WTC11 (cell line): ENCODE data around the gene ZNF608. TPM values are rescaled to one million over a fixed set of nuclear protein-coding genes. Genes with fewer than 3 reads are reported as not detected.

Experiments
- ATAC-seq: fragments of 200-7000 bp; cut with Tn5 transposase; 2 replicates; pipeline ENCODE4 v1.10.0; 2021; ENCODE audit warnings: mild to moderate bottlenecking, moderate library complexity
- CTCF ChIA-PET: fragments of 300-600 bp; sonication (Branson Sonifier 250); formaldehyde crosslinking; loops from one replicate; lab custom pipeline; 2021; ENCODE audit warnings: antibody characterized with exemption; lab: Charles Lee
- POLR2A ChIA-PET: fragments of 350-600 bp; sonication (Branson Sonifier 250); formaldehyde crosslinking; loops from one replicate; lab custom pipeline; 2021; ENCODE audit warnings: antibody characterized with exemption; lab: Charles Lee
- DNase-seq: peaks from one replicate; pipeline ENCODE4 v3.0.0; 2021; ENCODE audit warnings: low spot score
- H3K27ac Mint-ChIP-seq: 2 replicates; pipeline ENCODE4 v1.8.0; 2021; ENCODE audit warnings: mixed read lengths
- H3K27me3 Mint-ChIP-seq: 2 replicates; pipeline ENCODE4 v1.8.0; 2021; ENCODE audit warnings: low read depth, mild to moderate bottlenecking, moderate library complexity, mixed read lengths
- H3K36me3 Mint-ChIP-seq: 2 replicates; pipeline ENCODE4 v1.8.0; 2021; ENCODE audit warnings: mixed read lengths
- H3K4me1 Mint-ChIP-seq: 2 replicates; pipeline ENCODE4 v1.8.0; 2022; ENCODE audit warnings: mixed read lengths
- H3K4me3 Mint-ChIP-seq: 2 replicates; pipeline ENCODE4 v1.8.0; 2021; ENCODE audit warnings: mild to moderate bottlenecking, moderate library complexity, mixed read lengths
- H3K9me3 Mint-ChIP-seq: 2 replicates; pipeline ENCODE4 v1.8.0; 2021; ENCODE audit warnings: mixed read lengths
- FOXK1 ChIP-seq: sonication (generic); formaldehyde crosslinking; IDR thresholded peaks from 2 replicates; pipeline ENCODE4 v1.8.0; 2022; ENCODE audit warnings: mild to moderate bottlenecking, moderate library complexity, missing genetic modification reagents
- JUN ChIP-seq: sonication (generic); formaldehyde crosslinking; IDR thresholded peaks from 2 replicates; pipeline ENCODE4 v1.8.0; 2023; ENCODE audit warnings: mild to moderate bottlenecking, missing genetic modification reagents
- TP53 ChIP-seq: sonication (generic); formaldehyde crosslinking; IDR thresholded peaks from 2 replicates; pipeline ENCODE4 v1.8.1; 2023; ENCODE audit warnings: mild to moderate bottlenecking, missing genetic modification reagents
- ZNF317 ChIP-seq: sonication (generic); formaldehyde crosslinking; IDR thresholded peaks from 2 replicates; pipeline ENCODE4 v1.8.1; 2023; ENCODE audit warnings: low read depth, mild to moderate bottlenecking, moderate library complexity, missing genetic modification reagents, borderline replicate concordance
- total RNA-seq: library from RNA; stranded (reverse); gene quantifications from 3 replicates; pipeline ENCODE4 v1.2.3, GENCODE V29; 2021
- TF ChIP-seq, protein P1 (sequence below): sonication (generic); formaldehyde crosslinking; IDR thresholded peaks from 2 replicates; pipeline ENCODE4 v1.8.0; 2022; ENCODE audit warnings: mild to moderate bottlenecking, missing genetic modification reagents
- TF ChIP-seq, protein P2 (sequence below): sonication (generic); formaldehyde crosslinking; IDR thresholded peaks from 2 replicates; pipeline ENCODE4 v1.8.1; 2022; ENCODE audit warnings: low read depth, mild to moderate bottlenecking, moderate library complexity, missing genetic modification reagents, borderline replicate concordance
- TF ChIP-seq, protein P3 (sequence below): sonication (generic); formaldehyde crosslinking; conservative IDR thresholded peaks from 2 replicates; pipeline ENCODE4 v1.8.1; 2022; ENCODE audit warnings: mild to moderate bottlenecking, missing genetic modification reagents
- TF ChIP-seq, protein P4 (sequence below): fragments of 250-450 bp; sonication (Bioruptor Pico); IDR thresholded peaks from 2 replicates; pipeline ENCODE4 v1.9.0; 2021; ENCODE audit warnings: mild to moderate bottlenecking
- TF ChIP-seq, protein P5 (sequence below): sonication (generic); formaldehyde crosslinking; IDR thresholded peaks from 2 replicates; pipeline ENCODE4 v1.8.1; 2023; ENCODE audit warnings: mild to moderate bottlenecking, moderate library complexity, missing genetic modification reagents
- TF ChIP-seq, protein P6 (sequence below): fragments of 250-450 bp; sonication (Bioruptor Pico); IDR thresholded peaks from 2 replicates; pipeline ENCODE4 v1.9.0; 2021; ENCODE audit warnings: mild to moderate bottlenecking, borderline replicate concordance
- TF ChIP-seq, protein P7 (sequence below): sonication (generic); formaldehyde crosslinking; IDR thresholded peaks from 2 replicates; pipeline ENCODE4 v1.8.1; 2023; ENCODE audit warnings: mild to moderate bottlenecking, missing genetic modification reagents, moderate library complexity
- TF ChIP-seq, protein P8 (sequence below): fragments of 250-450 bp; sonication (Bioruptor Pico); conservative IDR thresholded peaks from 2 replicates; pipeline ENCODE4 v1.9.0; 2021; ENCODE audit warnings: mild to moderate bottlenecking

Gene ZNF608
- total RNA-seq, 1 experiment from 2014 or later: 40.6 TPM

DNA sequence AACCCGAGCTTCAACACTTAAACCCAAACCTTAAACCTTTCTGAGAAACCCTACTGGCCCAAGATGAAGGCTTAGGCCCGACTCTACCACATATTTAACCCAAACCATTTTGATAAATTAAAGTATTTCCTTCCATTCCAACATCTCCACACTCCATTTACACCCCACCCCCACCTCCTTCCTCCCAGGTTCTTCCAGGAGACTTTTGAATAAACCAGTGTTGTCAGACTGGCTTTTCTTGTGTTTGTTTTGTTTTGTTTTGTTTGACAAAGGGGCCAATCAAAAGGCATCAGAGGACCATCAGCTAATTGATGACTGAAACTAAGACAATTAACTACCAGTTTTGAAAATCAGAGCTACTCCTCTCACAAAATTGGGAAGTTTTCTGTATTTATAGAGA is 4.6 kb upstream of the ZNF608 start:
- TF ChIP-seq, protein P1, sequence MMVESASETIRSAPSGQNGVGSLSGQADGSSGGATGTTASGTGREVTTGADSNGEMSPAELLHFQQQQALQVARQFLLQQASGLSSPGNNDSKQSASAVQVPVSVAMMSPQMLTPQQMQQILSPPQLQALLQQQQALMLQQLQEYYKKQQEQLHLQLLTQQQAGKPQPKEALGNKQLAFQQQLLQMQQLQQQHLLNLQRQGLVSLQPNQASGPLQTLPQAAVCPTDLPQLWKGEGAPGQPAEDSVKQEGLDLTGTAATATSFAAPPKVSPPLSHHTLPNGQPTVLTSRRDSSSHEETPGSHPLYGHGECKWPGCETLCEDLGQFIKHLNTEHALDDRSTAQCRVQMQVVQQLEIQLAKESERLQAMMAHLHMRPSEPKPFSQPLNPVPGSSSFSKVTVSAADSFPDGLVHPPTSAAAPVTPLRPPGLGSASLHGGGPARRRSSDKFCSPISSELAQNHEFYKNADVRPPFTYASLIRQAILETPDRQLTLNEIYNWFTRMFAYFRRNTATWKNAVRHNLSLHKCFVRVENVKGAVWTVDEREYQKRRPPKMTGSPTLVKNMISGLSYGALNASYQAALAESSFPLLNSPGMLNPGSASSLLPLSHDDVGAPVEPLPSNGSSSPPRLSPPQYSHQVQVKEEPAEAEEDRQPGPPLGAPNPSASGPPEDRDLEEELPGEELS (CRISPR knock-in tag): peak; percentile 99
- TF ChIP-seq, protein P2, sequence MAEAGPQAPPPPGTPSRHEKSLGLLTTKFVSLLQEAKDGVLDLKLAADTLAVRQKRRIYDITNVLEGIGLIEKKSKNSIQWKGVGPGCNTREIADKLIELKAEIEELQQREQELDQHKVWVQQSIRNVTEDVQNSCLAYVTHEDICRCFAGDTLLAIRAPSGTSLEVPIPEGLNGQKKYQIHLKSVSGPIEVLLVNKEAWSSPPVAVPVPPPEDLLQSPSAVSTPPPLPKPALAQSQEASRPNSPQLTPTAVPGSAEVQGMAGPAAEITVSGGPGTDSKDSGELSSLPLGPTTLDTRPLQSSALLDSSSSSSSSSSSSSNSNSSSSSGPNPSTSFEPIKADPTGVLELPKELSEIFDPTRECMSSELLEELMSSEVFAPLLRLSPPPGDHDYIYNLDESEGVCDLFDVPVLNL (CRISPR knock-in tag): no peak
- TF ChIP-seq, protein P3, sequence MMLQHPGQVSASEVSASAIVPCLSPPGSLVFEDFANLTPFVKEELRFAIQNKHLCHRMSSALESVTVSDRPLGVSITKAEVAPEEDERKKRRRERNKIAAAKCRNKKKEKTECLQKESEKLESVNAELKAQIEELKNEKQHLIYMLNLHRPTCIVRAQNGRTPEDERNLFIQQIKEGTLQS: no peak
- TF ChIP-seq FOXK1: 0 out of 2 replicates have a peak, but pooled peaks have one; percentile 32
- TF ChIP-seq, protein P4, sequence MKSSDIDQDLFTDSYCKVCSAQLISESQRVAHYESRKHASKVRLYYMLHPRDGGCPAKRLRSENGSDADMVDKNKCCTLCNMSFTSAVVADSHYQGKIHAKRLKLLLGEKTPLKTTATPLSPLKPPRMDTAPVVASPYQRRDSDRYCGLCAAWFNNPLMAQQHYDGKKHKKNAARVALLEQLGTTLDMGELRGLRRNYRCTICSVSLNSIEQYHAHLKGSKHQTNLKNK (CRISPR knock-in tag): 0 out of 2 replicates have a peak, but pooled peaks have one; percentile 58
- TF ChIP-seq, protein P5, sequence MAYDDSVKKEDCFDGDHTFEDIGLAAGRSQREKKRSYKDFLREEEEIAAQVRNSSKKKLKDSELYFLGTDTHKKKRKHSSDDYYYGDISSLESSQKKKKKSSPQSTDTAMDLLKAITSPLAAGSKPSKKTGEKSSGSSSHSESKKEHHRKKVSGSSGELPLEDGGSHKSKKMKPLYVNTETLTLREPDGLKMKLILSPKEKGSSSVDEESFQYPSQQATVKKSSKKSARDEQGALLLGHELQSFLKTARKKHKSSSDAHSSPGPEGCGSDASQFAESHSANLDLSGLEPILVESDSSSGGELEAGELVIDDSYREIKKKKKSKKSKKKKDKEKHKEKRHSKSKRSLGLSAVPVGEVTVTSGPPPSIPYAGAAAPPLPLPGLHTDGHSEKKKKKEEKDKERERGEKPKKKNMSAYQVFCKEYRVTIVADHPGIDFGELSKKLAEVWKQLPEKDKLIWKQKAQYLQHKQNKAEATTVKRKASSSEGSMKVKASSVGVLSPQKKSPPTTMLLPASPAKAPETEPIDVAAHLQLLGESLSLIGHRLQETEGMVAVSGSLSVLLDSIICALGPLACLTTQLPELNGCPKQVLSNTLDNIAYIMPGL: no peak
- H3K4me3 Mint-ChIP-seq: peak overlapping the region; percentile 47
- H3K4me1 Mint-ChIP-seq: peaks cover 59% of the 10 kb centered on the region
- peak; percentile 9 for ATAC-seq
- POLR2A ChIA-PET: interaction anchor here (0.6 to 0.9 kb wide), 3 partner anchors 13 to 16 kb away, joined by 3 to 5 read pairs (median 3); no protein-coding TSS in a partner anchor
- H3K27me3 Mint-ChIP-seq: no peaks in the 10 kb centered on the region
- H3K36me3 Mint-ChIP-seq: no peaks in the 10 kb centered on the region
- CTCF ChIA-PET: interaction anchor here (0.9 to 1.6 kb wide), 2 partner anchors 12 to 27 kb away, joined by 3 to 4 read pairs; no protein-coding TSS in a partner anchor
- no peaks in the 10 kb centered on the region for H3K9me3 Mint-ChIP-seq
- H3K27ac Mint-ChIP-seq: peak overlapping the region; percentile 98
- DNase-seq: no peak

DNA sequence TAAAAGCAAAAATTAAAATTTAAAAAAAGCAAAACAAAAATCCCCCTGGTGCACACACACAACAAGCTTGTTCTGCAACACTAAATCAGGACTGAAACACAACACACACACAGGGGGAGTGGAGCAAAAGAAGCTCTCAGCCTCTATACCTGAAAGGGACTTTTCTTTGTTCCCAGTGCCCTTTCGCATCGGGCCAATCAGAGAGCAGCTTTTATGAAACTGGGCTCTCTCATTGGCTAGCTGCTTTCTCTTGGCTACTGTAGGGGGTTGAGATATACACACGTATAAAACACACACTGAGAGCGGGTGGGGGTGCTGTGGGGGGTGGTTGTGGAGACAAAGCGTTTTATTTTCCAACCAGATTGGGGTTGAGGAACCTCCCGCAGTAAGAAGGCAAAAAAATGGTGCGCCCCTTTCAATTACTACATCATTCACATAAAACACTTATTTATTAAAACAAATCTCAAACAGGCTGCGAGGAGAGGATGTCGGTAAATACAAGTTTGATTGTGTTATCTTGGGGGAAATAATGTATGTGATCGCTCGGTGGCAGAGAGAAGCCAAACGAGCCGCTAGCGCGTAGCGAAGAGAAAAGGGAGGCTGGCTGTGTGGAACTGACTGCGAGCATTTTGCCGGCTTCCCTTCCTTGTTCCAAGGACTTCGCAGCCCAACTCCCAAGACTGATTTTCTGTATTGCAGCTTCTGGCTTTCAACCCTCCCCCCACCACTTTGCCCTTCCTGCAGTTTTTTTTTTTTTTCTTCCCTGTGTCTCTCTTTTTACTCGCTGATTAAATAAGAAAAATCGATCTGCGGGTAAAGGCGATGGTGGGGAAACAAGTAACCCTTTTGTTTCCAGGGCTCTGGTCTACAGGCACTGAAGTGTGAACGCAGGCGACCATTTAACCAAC is 2.5 kb upstream of the ZNF608 start:
- CTCF ChIA-PET: interaction anchor here (0.6 to 3.0 kb wide), 10 partner anchors 9 to 1087 kb away, joined by 3 to 18 read pairs (median 4); no protein-coding TSS in a partner anchor
- ATAC-seq (peak; percentile 80), DNase-seq (peak; percentile 65)
- POLR2A ChIA-PET: interaction anchor here (0.6 to 2.2 kb wide), 10 partner anchors 11 to 938 kb away, joined by 3 to 27 read pairs (median 4); no protein-coding TSS in a partner anchor
- Mint-ChIP-seq H3K9me3 (no peaks in the 10 kb centered on the region), H3K27ac (peak overlapping the region; percentile 98), H3K36me3 (no peaks in the 10 kb centered on the region), H3K4me3 (no peak overlapping the region), H3K4me1 (peaks cover 40% of the 10 kb centered on the region), H3K27me3 (no peaks in the 10 kb centered on the region)
- TF ChIP-seq, protein P5: no peak
- TF ChIP-seq, protein P6, sequence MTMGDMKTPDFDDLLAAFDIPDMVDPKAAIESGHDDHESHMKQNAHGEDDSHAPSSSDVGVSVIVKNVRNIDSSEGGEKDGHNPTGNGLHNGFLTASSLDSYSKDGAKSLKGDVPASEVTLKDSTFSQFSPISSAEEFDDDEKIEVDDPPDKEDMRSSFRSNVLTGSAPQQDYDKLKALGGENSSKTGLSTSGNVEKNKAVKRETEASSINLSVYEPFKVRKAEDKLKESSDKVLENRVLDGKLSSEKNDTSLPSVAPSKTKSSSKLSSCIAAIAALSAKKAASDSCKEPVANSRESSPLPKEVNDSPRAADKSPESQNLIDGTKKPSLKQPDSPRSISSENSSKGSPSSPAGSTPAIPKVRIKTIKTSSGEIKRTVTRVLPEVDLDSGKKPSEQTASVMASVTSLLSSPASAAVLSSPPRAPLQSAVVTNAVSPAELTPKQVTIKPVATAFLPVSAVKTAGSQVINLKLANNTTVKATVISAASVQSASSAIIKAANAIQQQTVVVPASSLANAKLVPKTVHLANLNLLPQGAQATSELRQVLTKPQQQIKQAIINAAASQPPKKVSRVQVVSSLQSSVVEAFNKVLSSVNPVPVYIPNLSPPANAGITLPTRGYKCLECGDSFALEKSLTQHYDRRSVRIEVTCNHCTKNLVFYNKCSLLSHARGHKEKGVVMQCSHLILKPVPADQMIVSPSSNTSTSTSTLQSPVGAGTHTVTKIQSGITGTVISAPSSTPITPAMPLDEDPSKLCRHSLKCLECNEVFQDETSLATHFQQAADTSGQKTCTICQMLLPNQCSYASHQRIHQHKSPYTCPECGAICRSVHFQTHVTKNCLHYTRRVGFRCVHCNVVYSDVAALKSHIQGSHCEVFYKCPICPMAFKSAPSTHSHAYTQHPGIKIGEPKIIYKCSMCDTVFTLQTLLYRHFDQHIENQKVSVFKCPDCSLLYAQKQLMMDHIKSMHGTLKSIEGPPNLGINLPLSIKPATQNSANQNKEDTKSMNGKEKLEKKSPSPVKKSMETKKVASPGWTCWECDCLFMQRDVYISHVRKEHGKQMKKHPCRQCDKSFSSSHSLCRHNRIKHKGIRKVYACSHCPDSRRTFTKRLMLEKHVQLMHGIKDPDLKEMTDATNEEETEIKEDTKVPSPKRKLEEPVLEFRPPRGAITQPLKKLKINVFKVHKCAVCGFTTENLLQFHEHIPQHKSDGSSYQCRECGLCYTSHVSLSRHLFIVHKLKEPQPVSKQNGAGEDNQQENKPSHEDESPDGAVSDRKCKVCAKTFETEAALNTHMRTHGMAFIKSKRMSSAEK (CRISPR knock-in tag): no peak
- TF ChIP-seq TP53 (0 out of 2 replicates have a peak, but pooled peaks have one; percentile 2), ZNF317 (CRISPR knock-in tag) (no peak), FOXK1 (no peak), JUN (no peak)
- TF ChIP-seq, protein P7, sequence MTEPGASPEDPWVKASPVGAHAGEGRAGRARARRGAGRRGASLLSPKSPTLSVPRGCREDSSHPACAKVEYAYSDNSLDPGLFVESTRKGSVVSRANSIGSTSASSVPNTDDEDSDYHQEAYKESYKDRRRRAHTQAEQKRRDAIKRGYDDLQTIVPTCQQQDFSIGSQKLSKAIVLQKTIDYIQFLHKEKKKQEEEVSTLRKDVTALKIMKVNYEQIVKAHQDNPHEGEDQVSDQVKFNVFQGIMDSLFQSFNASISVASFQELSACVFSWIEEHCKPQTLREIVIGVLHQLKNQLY (CRISPR knock-in tag): no peak
- TF ChIP-seq, protein P8, sequence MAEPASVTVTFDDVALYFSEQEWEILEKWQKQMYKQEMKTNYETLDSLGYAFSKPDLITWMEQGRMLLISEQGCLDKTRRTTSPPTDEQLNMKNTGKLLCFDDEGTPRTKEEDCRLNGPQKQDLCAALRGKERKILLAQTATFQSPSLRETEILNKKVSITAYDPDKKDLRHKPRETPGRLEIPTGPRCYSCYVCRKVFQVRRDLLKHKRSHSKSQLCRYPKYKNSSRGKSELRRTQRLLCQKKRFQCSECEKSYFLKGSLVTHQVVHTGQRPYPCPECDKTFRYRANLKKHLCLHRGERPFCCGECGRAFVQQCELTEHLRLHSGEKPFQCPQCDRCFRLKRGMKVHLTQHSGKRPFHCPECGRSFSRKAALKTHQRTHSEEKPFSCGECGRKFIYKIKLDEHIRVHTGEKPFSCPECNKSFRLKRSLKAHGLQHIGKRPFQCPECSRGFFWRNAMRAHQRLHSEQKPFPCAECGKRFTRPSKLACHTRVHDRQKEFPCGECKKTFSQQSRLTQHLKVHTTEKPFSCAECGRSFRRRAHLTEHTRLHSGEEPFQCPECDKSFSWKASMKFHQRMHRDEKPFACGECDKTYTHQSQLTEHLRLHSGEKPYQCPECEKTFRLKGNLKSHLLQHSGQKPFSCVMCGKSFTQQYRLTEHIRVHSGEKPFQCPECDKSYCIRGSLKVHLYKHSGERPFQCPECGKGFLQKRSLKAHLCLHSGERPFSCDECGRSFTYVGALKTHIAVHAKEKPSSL: no peak
